SKM-1 (cell line): ENCODE results near the gene LHX1.

Experiments used
- DNase-seq: peaks from one replicate; lab custom pipeline; 2025; ENCODE audit not compliant: unreplicated experiment; lab: John Stamatoyannopoulos, UW

Gene LHX1

GRCh38 chr17:36937959-36938565, 787 bp downstream of the LHX1 start:
- DNase-seq: no peak

GRCh38 chr17:36938566-36939051, 1.3 kb downstream of the LHX1 start:
- DNase-seq: no peak

- no peak for DNase-seq
Observed at GRCh38 chr17:36939052-36939801, 2.0 kb downstream of the LHX1 start.

GRCh38 chr17:36939802-36940312, 2.6 kb downstream of the LHX1 start:
- DNase-seq: no peak

GRCh38 chr17:36940313-36941264, 3.3 kb downstream of the LHX1 start:
- DNase-seq: no peak

DNA sequence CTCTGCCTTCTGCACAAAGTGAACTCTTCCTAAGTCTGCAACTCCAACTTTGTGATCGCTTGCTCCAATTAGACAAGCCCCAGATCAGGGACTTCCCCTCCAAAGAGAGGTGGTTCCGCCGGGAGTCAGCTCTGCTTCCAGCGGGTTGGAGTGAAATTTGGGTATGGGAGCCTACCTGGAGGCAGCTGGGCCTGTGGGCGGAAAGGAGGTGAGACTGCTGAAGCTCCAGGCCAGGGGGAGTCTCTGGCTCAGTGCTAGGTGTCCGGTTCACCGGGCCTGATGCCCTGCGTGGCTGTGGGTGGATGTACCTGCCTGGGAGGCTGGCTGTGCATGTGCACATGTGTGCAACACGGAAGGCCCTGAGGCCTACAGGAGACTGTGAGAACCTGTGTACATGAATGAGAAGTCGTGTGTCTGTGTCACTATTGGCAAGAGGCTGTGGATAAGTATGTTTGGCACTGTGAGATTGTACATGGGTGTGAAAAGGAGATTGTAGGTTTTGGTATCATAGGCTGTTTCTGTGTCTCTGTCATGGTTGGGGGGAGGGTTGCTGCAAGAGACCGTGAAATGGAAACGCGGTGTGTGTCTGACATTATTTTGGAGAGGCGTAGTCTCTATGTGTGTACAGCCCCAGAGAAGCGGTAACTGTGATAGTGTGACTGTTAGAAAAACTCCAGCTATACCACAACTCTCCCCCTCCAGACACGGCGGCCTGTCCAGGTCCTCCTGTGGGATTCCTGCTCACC, 4.2 kb downstream of the LHX1 start:
- no peak for DNase-seq

DNA sequence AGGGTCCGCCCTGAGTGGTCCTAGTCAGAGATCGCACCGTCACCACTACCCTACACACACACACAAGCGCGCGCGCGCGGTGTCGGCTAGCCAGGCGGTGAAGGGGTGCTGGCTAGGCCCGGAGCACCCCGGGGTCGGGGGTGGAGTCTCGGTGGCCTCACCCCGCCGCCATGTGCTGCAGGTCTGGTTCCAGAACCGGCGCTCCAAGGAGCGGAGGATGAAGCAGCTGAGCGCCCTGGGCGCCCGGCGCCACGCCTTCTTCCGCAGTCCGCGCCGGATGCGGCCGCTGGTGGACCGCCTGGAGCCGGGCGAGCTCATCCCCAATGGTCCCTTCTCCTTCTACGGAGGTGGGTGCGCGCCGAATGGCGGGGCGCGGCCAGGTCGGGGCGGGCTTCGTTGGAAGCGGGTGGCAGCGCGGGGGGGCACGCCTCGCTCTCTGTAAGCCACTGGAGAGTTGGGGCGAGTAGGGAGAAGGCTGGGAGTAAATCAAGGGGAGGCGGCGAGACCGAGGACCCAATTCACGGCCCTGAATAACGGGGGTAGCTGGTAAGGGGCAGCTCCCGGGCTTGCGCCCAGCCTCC, 4.8 kb downstream of the LHX1 start:
- DNase-seq: no peak

DNA sequence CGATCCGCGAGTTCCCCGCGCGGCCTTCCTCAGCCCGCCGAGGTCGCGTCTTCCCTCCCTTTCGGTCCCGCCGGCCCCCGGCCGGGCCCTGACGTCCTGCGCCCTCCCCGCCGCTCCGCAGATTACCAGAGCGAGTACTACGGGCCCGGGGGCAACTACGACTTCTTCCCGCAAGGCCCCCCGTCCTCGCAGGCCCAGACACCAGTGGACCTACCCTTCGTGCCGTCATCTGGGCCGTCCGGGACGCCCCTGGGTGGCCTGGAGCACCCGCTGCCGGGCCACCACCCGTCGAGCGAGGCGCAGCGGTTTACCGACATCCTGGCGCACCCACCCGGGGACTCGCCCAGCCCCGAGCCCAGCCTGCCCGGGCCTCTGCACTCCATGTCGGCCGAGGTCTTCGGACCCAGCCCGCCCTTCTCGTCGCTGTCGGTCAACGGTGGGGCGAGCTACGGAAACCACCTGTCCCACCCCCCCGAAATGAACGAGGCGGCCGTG, 5.4 kb downstream of the LHX1 start:
- DNase-seq: no peak

DNA sequence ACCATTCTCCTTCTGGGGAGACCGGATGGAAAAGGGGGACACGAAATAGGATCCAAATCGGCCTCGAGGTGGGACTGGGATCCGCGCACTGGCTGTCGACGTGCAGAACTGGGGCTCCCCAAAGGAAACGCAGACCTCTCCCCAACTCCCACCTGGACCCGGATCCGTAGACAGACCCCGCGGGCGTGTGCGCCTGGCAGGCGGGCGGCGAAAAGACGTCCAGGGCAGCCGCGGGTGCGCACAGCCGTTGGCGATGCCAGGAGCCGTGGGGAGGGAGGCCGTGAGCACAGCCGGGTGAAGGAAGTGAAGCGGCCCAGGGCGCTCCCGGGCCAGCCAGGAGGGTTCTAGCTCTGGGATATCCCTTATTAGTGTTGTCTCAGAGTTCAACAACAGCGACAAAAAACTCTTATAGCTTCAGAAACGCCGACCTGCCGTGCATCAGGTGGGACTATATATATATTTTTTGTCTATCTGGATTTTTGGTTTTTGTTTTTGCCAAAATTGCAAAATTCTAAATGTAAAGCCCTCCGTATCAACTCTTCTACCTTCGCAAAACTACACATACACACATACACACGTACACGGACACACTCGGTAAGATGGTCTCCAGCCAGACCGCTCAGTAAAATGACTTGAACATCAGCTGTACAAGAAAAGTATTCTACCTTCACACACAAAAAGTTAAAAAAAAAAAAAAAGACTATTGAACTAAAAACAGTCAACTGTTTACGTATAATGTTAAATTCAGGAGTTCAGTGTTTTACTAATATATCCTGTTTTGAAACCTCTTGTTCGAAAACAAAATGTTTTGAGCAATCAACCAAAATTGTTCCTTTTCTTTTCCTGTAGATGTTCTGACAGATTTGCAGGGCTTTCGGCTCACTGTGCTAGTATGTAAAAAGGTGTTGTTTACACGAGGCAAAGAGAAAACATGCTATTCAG, 6.2 kb downstream of the LHX1 start:
- DNase-seq: no peak

DNA sequence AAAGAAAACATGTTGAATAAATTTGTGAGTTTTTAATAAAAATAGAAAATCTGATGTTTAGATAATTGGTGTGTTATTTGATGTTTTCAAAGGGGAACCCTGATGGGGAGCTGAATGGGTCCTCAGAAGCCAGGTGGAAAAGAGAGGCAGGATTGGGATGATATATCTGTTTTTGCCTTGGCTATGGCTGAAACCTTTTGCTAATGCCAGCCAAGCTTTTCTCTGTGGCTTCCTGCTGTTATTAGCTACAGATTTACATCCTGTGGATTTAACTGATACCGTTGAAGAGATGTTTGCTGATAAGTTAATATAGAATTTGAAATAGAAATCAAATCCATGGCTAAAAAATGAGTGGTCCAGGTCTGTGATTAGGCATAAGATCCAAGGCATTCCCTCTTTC, 7.3 kb downstream of the LHX1 start:
- DNase-seq: no peak

GRCh38 chr17:36945140-36945539, 7.9 kb downstream of the LHX1 start:
- DNase-seq: no peak

DNA sequence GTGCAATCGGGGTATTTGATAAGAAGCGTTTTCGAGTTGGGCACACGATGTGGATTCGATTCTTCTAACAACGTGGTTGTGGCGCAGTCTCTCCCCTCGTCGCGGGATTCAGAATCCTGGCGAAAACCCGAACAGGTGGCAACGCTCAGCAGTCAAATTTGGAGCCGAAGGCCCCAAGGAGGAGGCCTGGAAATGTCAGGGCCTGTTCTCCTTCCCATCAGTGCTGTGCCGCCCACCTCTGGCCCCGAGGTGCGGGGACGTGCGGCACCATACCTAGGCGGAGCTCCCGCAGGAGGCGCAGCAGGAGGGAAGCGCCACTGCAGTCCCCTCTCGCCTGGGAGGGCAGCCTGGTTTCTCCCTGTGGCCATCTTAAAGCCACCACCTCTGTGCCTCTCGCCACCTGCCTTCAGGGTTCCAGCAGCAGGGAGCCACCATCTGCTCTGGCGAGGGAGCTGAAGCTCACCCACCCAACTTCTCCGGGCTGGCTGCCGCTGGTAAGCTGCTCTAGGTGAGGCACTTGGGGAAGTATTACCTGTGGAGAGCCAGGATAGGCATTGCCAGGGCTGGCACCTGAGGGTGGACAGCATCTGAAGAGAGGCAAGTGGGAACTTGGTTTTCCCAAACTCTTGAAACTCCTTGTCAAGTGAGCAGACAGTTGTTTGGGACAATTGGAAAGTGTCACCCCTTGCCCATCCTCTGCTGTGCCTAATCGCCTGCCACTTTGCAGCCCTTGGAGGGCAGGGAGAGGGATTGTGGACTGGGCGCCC, 8.9 kb downstream of the LHX1 start:
- no peak for DNase-seq

GRCh38 chr17:36946726-36947091, 9.4 kb downstream of the LHX1 start:
- no peak for DNase-seq

GRCh38 chr17:36947922-36948716, 10.8 kb downstream of the LHX1 start:
- no peak for DNase-seq

DNA sequence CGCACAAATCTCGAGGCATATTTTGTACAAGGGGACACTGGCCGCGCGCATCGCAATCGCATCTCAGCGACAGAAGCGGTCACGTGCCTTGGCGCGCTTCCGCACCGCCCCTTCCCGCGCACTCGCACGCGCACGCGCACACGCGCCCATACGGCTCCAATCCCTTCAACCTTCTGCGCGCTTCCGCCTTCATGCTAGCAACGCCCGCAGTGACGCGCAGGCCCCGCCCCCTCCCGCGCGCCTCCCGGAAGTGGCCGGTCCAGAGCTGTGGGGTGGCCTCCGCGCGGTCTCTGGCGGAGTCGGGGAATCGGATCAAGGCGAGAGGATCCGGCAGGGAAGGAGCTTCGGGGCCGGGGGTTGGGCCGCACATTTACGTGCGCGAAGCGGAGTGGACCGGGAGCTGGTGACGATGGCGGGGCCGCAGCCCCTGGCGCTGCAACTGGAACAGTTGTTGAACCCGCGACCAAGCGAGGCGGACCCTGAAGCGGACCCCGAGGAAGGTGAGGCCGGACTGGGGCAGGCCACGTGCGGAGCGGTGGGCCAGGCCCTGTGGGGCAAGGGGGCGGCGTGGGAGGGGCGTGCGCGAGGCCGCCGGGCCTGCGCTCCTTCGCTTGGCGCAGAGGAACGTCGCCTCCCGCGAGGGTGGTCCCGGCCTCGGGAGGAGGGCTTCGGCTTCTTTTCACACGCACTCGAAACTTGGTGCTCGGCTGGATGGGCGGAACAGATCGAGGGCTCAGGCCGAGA, 11.6 kb downstream of the LHX1 start, which contains the start of gene AATF:
AATF (plus strand) TSS at position 238 of the 744 bp plus-strand sequence; CDS start at position 410, 172 bp downstream.
- peak; percentile 74 for DNase-seq

DNA sequence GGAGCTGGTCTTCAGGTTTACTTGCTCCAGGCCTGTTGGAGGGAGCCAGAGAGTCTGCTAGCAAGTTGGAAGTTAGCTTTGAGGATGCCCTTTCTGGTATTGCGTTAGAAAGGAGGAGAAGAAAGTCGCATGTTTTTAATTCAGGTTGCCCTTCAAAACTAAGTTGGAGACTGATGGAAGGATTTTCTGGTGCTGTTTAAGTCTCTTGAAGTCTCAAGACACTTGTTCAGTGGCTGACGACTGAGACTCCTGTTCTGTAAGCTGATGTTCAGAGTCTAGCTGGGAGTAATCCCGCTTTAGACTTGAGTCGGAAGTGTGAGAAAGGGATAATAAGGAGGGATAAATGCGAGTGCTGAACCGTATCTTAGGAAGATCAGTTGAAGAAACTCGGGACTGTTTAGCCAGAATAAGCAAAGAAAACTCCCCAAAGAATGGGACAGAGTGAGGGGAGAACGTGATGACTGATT, 12.2 kb downstream of the LHX1 start:
- no peak for DNase-seq

GRCh38 chr17:36950027-36950426, 12.8 kb downstream of the LHX1 start:
- DNase-seq: no peak
